IPS-11a (cell line): ENCODE results near the gene STK36.
"Not testable (repeated sequence)": the region's sequence is repeated elsewhere in the genome, so short reads cannot be mapped to it uniquely, and the experiment has no call there.

ENCODE experiments used
- H3K4me3 ChIP-seq: one replicate; pipeline ENCODE4 v1.5.1; 2013; ENCODE audit warnings: low read depth, low read length, control low read depth

The STK36 gene

DNA sequence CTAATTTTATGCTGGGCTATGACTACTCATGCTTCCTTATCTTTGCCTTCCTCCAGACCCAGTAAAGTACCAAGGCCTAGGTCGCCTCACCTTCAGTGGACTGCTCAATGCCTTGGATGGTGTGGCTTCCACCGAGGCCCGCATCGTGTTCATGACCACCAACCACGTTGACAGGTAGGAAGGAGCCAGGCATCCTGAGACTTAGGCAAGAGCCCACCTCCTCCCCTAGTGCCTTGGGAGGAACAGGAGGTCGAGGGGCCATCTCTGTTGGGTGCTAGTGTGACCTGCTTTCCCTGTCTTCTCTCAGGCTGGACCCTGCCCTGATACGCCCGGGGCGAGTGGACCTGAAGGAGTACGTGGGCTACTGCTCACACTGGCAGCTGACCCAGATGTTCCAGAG is 9.1 kb upstream of the STK36 start:
- no peak overlapping the region for H3K4me3 ChIP-seq

GRCh38 chr2:218663901-218664300 is 8.0 kb upstream of the STK36 start:
- H3K4me3 ChIP-seq, result no peak overlapping the region

DNA sequence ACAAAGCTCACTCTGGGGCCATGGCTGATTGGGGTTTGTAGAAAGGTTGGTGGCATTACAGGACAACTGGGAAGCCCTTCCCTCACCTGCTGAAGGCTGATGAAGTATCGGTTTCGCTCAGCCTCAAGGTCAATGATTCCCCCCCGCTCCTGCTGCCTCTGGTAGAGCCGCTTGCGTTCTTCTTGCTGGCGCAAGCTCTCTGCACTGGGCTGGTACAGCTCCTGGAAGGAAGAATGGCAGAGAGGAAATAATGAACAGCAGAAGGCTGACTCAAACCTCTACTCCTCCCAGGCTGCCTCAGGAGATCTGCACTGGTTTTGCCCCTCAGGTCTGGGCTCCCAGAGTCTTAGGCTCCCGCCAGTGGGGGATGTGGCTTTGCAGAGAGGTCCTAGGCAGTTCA is 7.2 kb upstream of the STK36 start:
- no peak overlapping the region for H3K4me3 ChIP-seq

GRCh38 chr2:218671097-218671653 is 711 bp upstream of the STK36 start:
- peak overlapping the region; percentile 93 for H3K4me3 ChIP-seq

- H3K4me3 ChIP-seq, result no peak overlapping the region
Observed at GRCh38 chr2:218679119-218679518, 7.2 kb downstream of the STK36 start.

DNA sequence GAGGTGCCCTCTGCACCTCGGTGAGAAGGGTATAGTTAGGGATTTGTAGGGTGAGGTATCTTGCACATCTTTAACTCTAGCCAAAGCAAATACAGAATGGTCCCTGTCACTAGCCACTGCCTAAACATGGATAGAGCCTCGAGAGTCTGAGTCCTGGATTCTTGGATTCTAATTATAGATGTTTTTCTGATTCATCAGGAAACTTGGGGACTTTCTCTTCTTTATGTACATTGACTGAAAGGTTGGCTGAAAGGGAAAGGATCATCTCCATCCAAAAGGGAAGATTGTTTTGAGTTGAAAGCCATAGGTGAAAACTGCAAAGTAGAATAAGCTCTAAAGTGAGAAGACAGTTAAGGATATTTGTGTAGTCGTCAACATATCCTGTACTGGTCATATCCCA is 8.2 kb downstream of the STK36 start:
- no peak overlapping the region for H3K4me3 ChIP-seq

DNA sequence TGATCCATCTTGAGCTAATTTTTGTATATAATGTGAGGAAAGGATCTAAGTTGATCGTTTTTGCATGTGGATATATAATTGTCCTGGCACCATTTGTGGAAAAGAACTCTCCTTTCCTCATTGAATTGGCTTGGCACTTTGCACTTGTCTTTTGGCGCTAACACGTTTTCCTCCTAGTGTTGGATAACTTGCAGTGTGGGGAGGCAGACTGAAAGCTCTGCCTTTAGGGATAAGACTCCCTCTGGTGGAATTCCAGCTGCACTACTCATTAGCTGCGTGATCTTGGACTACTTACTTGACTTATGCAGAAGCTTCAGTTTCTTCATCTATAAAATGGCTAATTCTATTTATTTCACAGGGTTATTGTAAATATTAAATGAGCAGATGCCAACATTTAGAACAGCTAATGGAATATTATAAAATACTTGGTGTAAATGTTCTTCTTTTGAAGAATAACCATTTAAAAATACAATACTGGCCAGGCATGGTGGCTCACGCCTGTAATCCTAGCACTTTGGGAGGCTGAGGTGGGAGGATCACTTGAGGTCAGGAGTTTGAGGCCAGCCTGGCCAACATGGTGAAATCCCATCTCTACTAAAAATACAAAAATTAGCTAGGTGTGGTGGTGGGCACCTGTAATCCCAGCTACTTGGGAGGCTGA is 15.6 kb downstream of the STK36 start:
- H3K4me3 ChIP-seq, result not testable (repeated sequence)

DNA sequence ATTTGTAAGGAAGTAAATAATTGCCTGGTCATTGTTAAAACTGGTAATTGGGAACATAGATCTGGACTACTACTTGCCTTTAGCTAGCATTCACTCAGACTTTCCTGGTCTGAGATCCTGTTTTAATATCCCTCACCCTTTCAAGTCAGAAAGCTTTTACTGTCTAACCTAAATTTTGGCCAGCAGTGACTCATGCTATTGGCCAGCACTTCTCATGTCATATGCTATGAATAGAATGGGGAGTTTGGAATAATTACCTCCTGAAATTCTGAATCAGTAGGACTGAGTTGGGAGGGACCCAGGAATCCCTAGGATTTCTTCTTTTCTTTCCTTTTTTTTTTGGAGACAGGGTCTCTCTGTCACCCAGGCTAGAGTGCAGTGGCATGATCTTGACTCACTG is 19.3 kb downstream of the STK36 start:
- no peak overlapping the region for H3K4me3 ChIP-seq

GRCh38 chr2:218694405-218695145 is 22.7 kb downstream of the STK36 start:
- H3K4me3 ChIP-seq, result no peak overlapping the region

DNA sequence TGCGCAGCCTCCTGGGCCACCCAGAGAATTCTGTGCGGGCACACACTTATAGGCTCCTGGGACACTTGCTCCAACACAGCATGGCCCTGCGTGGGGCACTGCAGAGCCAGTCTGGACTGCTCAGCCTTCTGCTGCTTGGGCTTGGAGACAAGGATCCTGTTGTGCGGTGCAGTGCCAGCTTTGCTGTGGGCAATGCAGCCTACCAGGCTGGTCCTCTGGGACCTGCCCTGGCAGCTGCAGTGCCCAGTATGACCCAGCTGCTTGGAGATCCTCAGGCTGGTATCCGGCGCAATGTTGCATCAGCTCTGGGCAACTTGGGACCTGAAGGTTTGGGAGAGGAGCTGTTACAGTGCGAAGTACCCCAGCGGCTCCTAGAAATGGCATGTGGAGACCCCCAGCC is 27.0 kb downstream of the STK36 start:
- H3K4me3 ChIP-seq, result no peak overlapping the region

DNA sequence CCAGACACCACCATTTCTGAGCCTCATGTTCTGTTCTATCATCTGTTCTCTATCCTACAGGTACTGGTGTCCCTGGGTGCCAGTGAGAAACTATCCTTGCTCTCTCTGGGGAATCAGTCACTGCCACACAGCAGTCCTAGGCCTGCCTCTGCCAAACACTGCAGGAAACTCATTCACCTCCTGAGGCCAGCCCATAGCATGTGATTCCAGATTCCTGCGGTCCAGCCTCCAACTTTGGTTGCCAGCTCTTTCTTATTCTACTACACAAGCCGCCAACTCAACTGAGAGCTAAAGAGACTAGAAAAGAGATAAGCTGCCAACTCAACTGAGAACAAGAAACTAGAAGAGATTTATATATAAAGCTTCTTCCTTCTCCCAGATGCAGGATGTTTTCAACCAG is 29.9 kb downstream of the STK36 start:
- no peak overlapping the region for H3K4me3 ChIP-seq

- H3K4me3 ChIP-seq, result no peak overlapping the region
Observed at GRCh38 chr2:218703341-218703740, 31.5 kb downstream of the STK36 start.

- no peak overlapping the region for H3K4me3 ChIP-seq
Observed at GRCh38 chr2:218708086-218708485, 36.2 kb downstream of the STK36 start.

DNA sequence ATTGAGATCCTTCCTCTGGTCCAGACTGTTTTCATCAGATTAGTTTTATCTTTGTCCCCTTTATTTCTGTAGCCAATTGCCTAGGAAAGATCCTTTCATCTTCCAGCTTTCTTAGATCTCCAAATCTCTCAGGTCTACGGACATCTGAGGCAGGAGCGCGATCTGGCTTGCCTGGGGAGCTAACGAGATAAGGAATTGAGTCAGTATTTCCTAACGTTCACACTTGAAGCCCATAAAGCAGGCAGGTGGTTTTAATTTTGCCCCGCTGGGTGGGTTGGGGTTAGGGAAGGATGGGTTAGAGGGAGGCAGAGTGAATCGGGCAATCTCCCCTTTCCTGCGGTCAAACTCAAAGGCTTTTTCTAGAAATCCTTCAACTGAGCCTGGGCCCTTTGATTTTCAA is 38.0 kb downstream of the STK36 start:
- no peak overlapping the region for H3K4me3 ChIP-seq

GRCh38 chr2:218710334-218710686 is 38.4 kb downstream of the STK36 start:
- H3K4me3 ChIP-seq, result no peak overlapping the region

GRCh38 chr2:218710687-218711549 is 39.0 kb downstream of the STK36 start, which contains the start of gene TTLL4:
TSS of gene TTLL4 (plus strand) at chr2:218710835. CDS start at chr2:218737677, 26,842 bp downstream.
- H3K4me3 ChIP-seq, result peak within 1 kb of the TSS; percentile 89

DNA sequence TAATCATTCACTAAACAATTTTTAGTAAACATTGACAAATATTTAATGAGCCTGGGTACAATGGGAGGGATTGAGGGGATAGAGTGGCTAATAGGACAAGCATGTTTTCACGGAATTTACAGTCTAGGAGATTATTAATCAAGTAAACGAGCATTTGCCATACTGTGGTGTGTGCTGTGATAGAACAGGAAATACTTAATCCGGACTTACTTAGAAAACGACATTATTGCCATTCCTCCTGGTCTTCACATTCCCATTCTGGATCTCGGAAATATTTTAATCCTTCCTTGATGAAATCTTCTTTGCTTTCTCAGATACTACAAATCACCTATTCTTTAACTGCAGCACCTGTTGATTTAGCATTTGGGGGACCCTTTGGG is 39.7 kb downstream of the STK36 start:
- peak overlapping the region; percentile 89 for H3K4me3 ChIP-seq

GRCh38 chr2:218713922-218714321 is 42.0 kb downstream of the STK36 start:
- H3K4me3 ChIP-seq, result no peak overlapping the region

DNA sequence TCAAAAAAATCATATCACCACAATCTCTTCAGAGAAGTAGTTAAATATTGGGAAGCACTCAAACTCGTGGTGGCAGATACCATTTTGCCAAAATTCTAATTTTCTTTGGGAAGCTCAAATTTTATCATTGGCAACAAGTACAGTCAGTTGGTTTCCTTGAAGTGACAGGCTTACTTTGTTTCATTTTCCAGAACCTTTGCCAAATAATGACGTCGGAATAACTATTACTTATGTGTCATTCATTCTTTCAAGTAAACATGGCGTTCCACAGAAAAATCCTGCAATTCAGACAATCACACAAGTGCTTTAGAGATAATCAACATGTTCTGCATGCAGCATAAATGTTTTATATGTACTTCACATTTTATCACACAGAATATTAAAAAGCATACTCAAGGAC is 44.2 kb downstream of the STK36 start:
- H3K4me3 ChIP-seq, result no peak overlapping the region

DNA sequence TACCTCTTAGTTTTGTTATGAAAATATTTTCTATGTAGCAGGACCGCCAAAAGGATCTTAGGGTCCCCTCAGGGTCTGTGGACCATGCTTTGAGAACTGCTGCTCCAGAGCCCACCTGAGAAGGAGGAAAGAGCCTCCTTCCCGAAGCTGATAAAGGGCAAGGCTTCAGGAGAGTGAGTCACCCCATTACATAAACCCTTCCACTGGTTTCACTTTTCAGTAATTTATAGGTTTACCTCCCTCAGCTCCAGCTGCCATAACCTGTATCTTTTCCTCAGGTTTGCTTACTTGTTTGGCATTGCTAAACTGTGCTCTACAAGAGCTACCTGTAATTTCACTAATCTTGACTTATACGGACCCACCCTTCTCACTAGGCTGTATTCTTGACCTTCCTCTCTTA is 45.4 kb downstream of the STK36 start:
- H3K4me3 ChIP-seq, result no peak overlapping the region

GRCh38 chr2:218718058-218718457 is 46.2 kb downstream of the STK36 start:
- no peak overlapping the region for H3K4me3 ChIP-seq
